ENCODE results near the gene PKNOX2. TPM values are rescaled to one million over a fixed set of nuclear protein-coding genes. Genes with fewer than 3 reads are reported as not detected.

PKNOX2 gene
- total RNA-seq, 2 experiments from 2014 or later, result not detected

DNA sequence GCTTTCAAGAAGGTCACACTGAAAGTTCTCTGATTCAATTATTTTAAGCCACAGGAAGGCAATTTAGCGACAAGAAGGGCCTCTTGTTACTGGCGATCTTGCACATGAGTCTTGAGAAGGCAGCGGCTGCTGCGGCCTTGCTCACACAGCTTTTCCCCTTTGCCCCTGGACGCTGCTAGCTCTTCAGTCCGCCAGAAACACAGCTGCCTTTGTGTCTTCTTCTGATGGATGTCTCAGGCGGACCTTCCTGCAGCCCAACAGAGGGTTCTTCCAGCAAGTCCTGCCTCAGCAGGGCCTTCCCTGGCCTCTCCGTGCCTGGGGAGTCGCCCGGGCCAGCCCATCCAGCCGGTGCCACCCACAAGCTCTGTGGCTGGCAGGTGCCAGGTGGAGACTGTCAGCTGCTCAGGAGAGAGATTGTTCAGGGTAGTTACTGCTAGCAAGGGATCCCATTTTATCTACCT, 59.4 kb downstream of the PKNOX2 start:
- Histone ChIP-seq H2AFZ (ENCODE audit: low read length) (no peak overlapping the region), H3K4me3 (ENCODE audit: low read depth, low read length, poor library complexity, severe bottlenecking) (no peak overlapping the region), H3K36me3 (ENCODE audit: insufficient read depth, low read length) (no peaks in the 10 kb centered on the region), H3K4me2 (ENCODE audit: low read length) (no peak overlapping the region), H4K20me1 (ENCODE audit: insufficient read depth, low read length) (no peaks in the 10 kb centered on the region; the same call in 1 of the 2 replicates), H3K79me2 (ENCODE audit: insufficient read depth, low read depth, low read length) (no peaks in the 10 kb centered on the region), H3K9me2 (ENCODE audit: insufficient read depth, low read length) (no peaks in the 10 kb centered on the region), H3K9me3 (ENCODE audit: low read length) (no peaks in the 10 kb centered on the region), H3K27ac (ENCODE audit: low read depth, low read length, poor library complexity, severe bottlenecking) (no peak overlapping the region), H3K4me1 (ENCODE audit: insufficient read depth, low read length, poor library complexity, severe bottlenecking) (no peaks in the 10 kb centered on the region)
- TF ChIP-seq EZH2phosphoT487 (IDR thresholded peaks at IDR 0.05; ENCODE audit: borderline replicate concordance, low read depth, low read length) (no peak), CTCF (conservative IDR thresholded peaks at IDR 0.05; ENCODE audit: low read length) (no peak)
- no TSS peak for BruUV-seq (replicated peaks)
- intact Hi-C loops (cut with micrococcal nuclease; ENCODE audit: unreplicated experiment), result no loop called here
- DNase-seq (ENCODE audit: low spot score), result no peak
- CTCF ChIA-PET (ENCODE audit: unreplicated experiment), result no interaction called here
- POLR2A ChIA-PET, result no interaction called here

GRCh38 chr11:125224391-125225021, 60.0 kb downstream of the PKNOX2 start:
- POLR2A ChIA-PET, result interaction anchor here (0.8 kb wide), 1 partner anchor 65 kb away, joined by 5 read pairs; no protein-coding TSS in a partner anchor
- TF ChIP-seq EZH2phosphoT487 (IDR thresholded peaks at IDR 0.05; ENCODE audit: borderline replicate concordance, low read depth, low read length) (no peak), CTCF (conservative IDR thresholded peaks at IDR 0.05; ENCODE audit: low read length) (peak; percentile 37; the same call in 1 of the 2 replicates)
- H3K4me3 ChIP-seq (ENCODE audit: low read depth, low read length, poor library complexity, severe bottlenecking), result no peak overlapping the region
- CTCF ChIA-PET (ENCODE audit: unreplicated experiment), result no interaction called here
- DNase-seq (ENCODE audit: low spot score), result no peak
- H3K36me3 ChIP-seq (ENCODE audit: insufficient read depth, low read length), result no peaks in the 10 kb centered on the region
- H2AFZ ChIP-seq (ENCODE audit: low read length), result no peak overlapping the region
- no TSS peak for BruUV-seq (replicated peaks)
- no peaks in the 10 kb centered on the region for H3K79me2 ChIP-seq (ENCODE audit: insufficient read depth, low read depth, low read length)
- no peak overlapping the region for H3K4me2 ChIP-seq (ENCODE audit: low read length)
- H4K20me1 ChIP-seq (ENCODE audit: insufficient read depth, low read length), result no peaks in the 10 kb centered on the region; the same call in 1 of the 2 replicates
- intact Hi-C loops (cut with micrococcal nuclease; ENCODE audit: unreplicated experiment), result no loop called here
- H3K9me3 ChIP-seq (ENCODE audit: low read length), result no peaks in the 10 kb centered on the region
- H3K9me2 ChIP-seq (ENCODE audit: insufficient read depth, low read length), result no peaks in the 10 kb centered on the region
- no peak overlapping the region for H3K27ac ChIP-seq (ENCODE audit: low read depth, low read length, poor library complexity, severe bottlenecking)
- H3K4me1 ChIP-seq (ENCODE audit: insufficient read depth, low read length, poor library complexity, severe bottlenecking), result no peaks in the 10 kb centered on the region

DNA sequence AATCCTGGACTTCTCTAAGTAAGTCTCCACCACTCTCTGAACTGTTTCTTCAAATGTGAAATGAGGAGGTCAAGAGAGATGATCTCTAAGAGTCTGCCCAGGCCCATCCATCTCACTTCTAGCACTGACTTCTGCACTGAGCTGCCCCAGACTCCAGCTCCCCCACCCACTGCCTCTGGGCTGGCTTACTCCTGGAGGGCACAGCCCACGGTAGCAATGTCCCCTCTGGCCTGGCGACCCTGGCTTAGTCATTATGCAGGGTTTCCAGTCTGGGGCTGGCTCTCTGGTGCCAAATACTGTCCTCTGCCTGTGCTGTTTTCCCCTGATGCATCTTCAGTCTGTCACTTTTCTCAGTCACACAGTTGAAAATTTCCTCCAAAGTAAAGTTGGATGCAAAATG, 60.9 kb downstream of the PKNOX2 start:
- TF ChIP-seq CTCF (conservative IDR thresholded peaks at IDR 0.05; ENCODE audit: low read length), result no peak
- H3K4me2 ChIP-seq (ENCODE audit: low read length), result no peak overlapping the region
- POLR2A ChIA-PET, result interaction anchor here (0.8 kb wide), 1 partner anchor 66 kb away, joined by 5 read pairs; no protein-coding TSS in a partner anchor

More for the DNA sequence above, 60.9 kb downstream of the PKNOX2 start:
- Histone ChIP-seq H4K20me1 (ENCODE audit: insufficient read depth, low read length) (no peaks in the 10 kb centered on the region), H3K9me2 (ENCODE audit: insufficient read depth, low read length) (no peaks in the 10 kb centered on the region), H3K9me3 (ENCODE audit: low read length) (no peaks in the 10 kb centered on the region), H2AFZ (ENCODE audit: low read length) (no peak overlapping the region), H3K27ac (ENCODE audit: low read depth, low read length, poor library complexity, severe bottlenecking) (no peak overlapping the region), H3K4me1 (ENCODE audit: insufficient read depth, low read length, poor library complexity, severe bottlenecking) (no peaks in the 10 kb centered on the region), H3K4me3 (ENCODE audit: low read depth, low read length, poor library complexity, severe bottlenecking) (no peak overlapping the region), H3K79me2 (ENCODE audit: insufficient read depth, low read depth, low read length) (no peaks in the 10 kb centered on the region), H3K36me3 (ENCODE audit: insufficient read depth, low read length) (no peaks in the 10 kb centered on the region)
- intact Hi-C loops (cut with micrococcal nuclease; ENCODE audit: unreplicated experiment), result no loop called here
- no TSS peak for BruUV-seq (replicated peaks)
- CTCF ChIA-PET (ENCODE audit: unreplicated experiment), result no interaction called here
- DNase-seq (ENCODE audit: low spot score), result no peak

All from OCI-LY7 (cell line).